ENCODE results near the gene THOC7. TPM values are rescaled to one million over a fixed set of nuclear protein-coding genes. Genes with fewer than 3 reads are reported as not detected.

The THOC7 gene
- total RNA-seq, 1 donor from 2014 or later, result 30.0 TPM

DNA sequence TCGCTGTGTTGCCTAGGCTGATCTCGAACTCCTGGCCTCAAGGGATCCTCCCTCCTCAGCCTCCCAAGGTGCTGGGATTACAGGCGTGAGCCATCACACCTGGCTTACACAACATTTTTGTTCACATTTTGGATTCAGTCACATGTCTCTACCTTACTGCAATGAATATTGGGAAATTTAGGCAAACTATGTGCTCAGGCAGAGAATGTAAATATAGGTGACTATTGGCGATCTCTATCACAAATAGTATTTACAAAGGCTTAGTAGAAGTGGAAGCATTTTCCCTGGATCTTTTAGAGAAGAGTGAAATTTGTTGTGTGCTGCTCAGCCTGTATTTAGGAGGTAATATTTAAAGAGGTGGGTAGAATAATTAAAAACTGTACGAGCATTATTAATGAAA, 27.9 kb upstream of the THOC7 start:
- no peaks in the 10 kb centered on the region for H3K27me3 ChIP-seq (ENCODE audit: control insufficient read depth, insufficient read depth, low read length)
- FAIRE-seq (no peak), DNase-seq (ENCODE audit: low read depth) (no peak)
- TF ChIP-seq, protein P1, sequence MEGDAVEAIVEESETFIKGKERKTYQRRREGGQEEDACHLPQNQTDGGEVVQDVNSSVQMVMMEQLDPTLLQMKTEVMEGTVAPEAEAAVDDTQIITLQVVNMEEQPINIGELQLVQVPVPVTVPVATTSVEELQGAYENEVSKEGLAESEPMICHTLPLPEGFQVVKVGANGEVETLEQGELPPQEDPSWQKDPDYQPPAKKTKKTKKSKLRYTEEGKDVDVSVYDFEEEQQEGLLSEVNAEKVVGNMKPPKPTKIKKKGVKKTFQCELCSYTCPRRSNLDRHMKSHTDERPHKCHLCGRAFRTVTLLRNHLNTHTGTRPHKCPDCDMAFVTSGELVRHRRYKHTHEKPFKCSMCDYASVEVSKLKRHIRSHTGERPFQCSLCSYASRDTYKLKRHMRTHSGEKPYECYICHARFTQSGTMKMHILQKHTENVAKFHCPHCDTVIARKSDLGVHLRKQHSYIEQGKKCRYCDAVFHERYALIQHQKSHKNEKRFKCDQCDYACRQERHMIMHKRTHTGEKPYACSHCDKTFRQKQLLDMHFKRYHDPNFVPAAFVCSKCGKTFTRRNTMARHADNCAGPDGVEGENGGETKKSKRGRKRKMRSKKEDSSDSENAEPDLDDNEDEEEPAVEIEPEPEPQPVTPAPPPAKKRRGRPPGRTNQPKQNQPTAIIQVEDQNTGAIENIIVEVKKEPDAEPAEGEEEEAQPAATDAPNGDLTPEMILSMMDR (IDR thresholded peaks at IDR 0.05; ENCODE audit: insufficient read depth, low read length, severe bottlenecking), result no peak
- no peak overlapping the region for H3K4me3 ChIP-seq (ENCODE audit: low read depth, low read length)
- H3K36me3 ChIP-seq (ENCODE audit: control insufficient read depth, insufficient read depth, low read length), result peaks cover 1% of the 10 kb centered on the region

DNA sequence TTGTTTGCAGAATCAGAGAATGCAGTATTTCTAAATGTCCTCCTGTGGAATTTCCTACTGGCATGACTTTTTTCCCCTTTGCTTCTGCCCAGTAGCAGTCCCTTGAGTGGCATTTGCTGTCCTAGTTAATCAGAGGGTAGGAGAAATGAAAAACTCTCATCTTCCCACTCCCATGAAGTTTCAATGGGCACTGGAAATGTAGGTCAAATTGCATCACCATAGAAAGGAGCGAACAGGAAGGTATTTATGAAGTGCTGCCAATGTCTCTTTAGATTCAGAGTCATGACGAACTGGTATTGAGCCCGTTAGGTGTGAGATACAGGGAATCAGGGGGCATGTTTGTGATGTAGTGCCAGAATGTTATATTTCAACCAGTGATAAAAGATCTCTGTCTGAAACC, 23.3 kb upstream of the THOC7 start:
- Histone ChIP-seq H3K36me3 (ENCODE audit: control insufficient read depth, insufficient read depth, low read length) (peaks cover 1% of the 10 kb centered on the region), H3K27me3 (ENCODE audit: control insufficient read depth, insufficient read depth, low read length) (no peaks in the 10 kb centered on the region), H3K4me3 (ENCODE audit: low read depth, low read length) (no peak overlapping the region)
- TF ChIP-seq, protein P1 (IDR thresholded peaks at IDR 0.05; ENCODE audit: insufficient read depth, low read length, severe bottlenecking), result no peak
- FAIRE-seq (no peak), DNase-seq (ENCODE audit: low read depth) (no peak)

DNA sequence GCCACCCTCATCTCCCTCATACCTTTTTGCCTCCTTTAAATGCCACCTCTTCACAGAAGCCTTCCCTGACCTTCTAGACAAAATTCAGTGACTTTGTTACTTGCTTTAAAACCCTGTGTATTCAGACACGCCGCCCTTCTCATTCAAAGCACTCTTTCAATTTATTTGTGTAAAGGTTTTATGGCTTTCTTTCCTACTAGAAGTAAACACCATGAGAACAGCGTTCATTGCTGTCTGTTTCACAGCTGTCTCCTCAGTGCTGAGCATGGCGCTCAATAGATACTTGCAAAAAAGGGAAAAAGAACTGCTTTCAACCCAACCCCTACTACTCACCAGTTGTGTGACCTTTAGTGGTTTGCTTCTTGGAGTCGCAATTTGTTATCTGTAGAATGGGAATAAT, 17.0 kb upstream of the THOC7 start:
- H3K27me3 ChIP-seq (ENCODE audit: control insufficient read depth, insufficient read depth, low read length), result no peaks in the 10 kb centered on the region
- FAIRE-seq, result no peak
- TF ChIP-seq, protein P1 (IDR thresholded peaks at IDR 0.05; ENCODE audit: insufficient read depth, low read length, severe bottlenecking), result no peak

DNA sequence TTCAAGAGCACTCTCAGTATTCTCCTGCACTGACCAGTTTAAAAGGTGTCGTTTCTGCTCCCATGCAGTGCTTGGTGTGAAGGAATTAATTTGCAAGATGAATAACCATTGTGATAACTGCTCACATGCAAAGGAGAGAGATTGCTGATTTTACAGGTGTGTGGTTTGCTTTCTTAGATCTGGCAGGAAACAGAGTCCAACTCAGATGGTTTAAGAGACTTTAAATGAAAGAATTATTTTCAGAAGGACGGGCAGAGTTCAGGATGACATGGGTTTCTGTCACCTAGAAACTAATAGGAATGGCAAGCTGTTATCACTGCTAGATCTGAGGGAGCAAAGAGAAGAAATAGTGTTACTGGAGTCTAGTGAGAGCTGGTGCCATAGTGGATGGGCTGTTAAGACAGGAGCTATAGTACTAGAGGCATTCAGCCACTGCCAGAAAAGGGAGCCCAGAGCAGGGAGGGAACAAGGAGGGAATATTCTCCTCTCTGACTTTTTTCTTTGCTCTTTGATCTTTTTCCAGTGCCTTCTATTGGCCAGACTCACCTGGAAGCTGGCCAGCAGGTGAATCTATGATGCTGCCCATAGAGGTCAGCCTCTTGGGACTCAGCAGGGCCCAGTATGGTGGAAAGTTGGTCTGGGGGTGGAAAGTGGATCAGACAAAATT, 14.9 kb upstream of the THOC7 start:
- no peak for FAIRE-seq

More for the DNA sequence above, 17.0 kb upstream of the THOC7 start:
- Histone ChIP-seq H3K4me3 (ENCODE audit: low read depth, low read length) (no peak overlapping the region), H3K36me3 (ENCODE audit: control insufficient read depth, insufficient read depth, low read length) (peaks cover 1% of the 10 kb centered on the region)
- DNase-seq (ENCODE audit: low read depth), result no peak

DNA sequence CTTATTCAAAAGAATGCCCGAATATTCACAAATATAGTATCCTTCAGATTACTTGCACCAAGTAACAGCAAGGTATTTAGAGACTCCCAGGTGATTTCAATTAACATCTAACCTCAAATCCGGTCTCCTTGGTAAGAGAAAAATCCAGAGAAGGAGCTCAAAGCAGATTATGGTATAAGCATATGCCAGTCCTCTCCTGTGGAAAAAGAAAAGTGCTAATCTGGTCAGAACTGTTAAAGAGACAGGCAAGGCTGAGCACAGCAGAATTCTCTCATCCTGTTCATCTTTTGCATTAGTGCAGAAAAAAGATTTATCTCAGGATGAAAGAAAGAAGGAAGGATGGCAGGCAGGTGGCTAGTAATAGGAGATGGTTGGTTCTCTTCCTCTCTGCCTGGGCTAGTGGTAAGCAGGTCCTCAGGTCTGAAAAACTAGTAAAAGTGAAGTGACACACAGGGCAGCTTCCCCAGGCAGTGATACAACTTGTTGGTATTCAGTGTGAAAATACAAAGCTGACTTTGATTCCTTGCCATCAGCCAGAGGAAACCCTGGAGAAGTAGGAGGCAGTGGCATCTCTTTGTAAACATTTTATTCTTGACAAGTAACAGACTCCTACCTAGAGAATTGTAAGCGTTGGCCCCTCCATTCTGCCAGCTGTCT, 14.3 kb upstream of the THOC7 start:
- no peak overlapping the region for H3K4me3 ChIP-seq (ENCODE audit: low read depth, low read length)
- FAIRE-seq, result no peak
- no peaks in the 10 kb centered on the region for H3K36me3 ChIP-seq (ENCODE audit: control insufficient read depth, insufficient read depth, low read length)

More for the DNA sequence above, 14.9 kb upstream of the THOC7 start:
- DNase-seq (ENCODE audit: low read depth), result no peak
- no peaks in the 10 kb centered on the region for H3K36me3 ChIP-seq (ENCODE audit: control insufficient read depth, insufficient read depth, low read length)
- H3K27me3 ChIP-seq (ENCODE audit: control insufficient read depth, insufficient read depth, low read length), result no peaks in the 10 kb centered on the region
- TF ChIP-seq, protein P1 (IDR thresholded peaks at IDR 0.05; ENCODE audit: insufficient read depth, low read length, severe bottlenecking), result no peak
- no peak overlapping the region for H3K4me3 ChIP-seq (ENCODE audit: low read depth, low read length)

More for the DNA sequence above, 14.3 kb upstream of the THOC7 start:
- no peak for DNase-seq (ENCODE audit: low read depth)
- TF ChIP-seq, protein P1 (IDR thresholded peaks at IDR 0.05; ENCODE audit: insufficient read depth, low read length, severe bottlenecking), result no peak
- no peaks in the 10 kb centered on the region for H3K27me3 ChIP-seq (ENCODE audit: control insufficient read depth, insufficient read depth, low read length)
